Inflammatory macrophage (primary cell): Measurements from ENCODE around the gene COL9A3.

Source experiments
- DNase-seq, 2 donors: peaks; one replicate each; pipeline ENCODE4 v3.0.0-alpha.2; 2020 to 2022

COL9A3 gene

DNA sequence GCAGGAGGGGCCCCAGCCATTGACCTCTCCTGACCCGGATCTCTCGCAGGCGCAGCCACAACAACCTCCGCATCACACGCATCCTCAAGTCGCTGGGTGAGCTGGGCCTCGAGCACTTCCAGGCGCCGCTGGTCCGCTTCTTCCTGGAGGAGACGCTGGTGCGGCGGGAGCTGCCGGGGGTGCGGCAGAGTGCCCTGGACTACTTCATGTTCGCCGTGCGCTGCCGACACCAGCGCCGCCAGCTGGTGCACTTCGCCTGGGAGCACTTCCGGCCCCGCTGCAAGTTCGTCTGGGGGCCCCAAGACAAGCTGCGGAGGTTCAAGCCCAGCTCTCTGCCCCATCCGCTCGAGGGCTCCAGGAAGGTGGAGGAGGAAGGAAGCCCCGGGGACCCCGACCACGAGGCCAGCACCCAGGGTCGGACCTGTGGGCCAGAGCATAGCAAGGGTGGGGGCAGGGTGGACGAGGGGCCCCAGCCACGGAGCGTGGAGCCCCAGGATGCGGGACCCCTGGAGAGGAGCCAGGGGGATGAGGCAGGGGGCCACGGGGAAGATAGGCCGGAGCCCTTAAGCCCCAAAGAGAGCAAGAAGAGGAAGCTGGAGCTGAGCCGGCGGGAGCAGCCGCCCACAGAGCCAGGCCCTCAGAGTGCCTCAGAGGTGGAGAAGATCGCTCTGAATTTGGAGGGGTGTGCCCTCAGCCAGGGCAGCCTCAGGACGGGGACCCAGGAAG, 4.5 kb upstream of the COL9A3 start:
- peak; percentile 46 to 62 for DNase-seq

GRCh38 chr20:62812907-62813200, 4.0 kb upstream of the COL9A3 start:
- no peak for DNase-seq

DNA sequence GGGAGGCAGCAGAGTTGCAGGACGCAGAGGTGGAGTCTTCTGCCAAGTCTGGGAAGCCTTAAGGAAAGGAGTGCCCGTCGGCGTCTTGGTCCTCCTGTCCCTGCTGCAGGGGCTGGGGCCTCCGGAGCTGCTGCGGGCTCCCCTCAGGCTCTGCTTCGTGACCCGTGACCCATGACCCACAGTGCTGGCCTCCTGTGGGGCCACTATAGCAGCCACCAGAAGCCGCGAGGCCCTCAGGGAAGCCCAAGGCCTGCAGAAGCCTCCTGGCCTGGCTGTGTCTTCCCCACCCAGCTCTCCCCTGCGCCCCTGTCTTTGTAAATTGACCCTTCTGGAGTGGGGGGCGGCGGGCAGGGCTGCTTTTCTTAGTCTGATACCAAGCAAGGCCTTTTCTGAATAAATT, 3.3 kb upstream of the COL9A3 start:
- no peak for DNase-seq

- no peak for DNase-seq
Observed at GRCh38 chr20:62814060-62814708, 2.7 kb upstream of the COL9A3 start.

- DNase-seq, result no peak
Observed at GRCh38 chr20:62814709-62815065, 2.2 kb upstream of the COL9A3 start.

DNA sequence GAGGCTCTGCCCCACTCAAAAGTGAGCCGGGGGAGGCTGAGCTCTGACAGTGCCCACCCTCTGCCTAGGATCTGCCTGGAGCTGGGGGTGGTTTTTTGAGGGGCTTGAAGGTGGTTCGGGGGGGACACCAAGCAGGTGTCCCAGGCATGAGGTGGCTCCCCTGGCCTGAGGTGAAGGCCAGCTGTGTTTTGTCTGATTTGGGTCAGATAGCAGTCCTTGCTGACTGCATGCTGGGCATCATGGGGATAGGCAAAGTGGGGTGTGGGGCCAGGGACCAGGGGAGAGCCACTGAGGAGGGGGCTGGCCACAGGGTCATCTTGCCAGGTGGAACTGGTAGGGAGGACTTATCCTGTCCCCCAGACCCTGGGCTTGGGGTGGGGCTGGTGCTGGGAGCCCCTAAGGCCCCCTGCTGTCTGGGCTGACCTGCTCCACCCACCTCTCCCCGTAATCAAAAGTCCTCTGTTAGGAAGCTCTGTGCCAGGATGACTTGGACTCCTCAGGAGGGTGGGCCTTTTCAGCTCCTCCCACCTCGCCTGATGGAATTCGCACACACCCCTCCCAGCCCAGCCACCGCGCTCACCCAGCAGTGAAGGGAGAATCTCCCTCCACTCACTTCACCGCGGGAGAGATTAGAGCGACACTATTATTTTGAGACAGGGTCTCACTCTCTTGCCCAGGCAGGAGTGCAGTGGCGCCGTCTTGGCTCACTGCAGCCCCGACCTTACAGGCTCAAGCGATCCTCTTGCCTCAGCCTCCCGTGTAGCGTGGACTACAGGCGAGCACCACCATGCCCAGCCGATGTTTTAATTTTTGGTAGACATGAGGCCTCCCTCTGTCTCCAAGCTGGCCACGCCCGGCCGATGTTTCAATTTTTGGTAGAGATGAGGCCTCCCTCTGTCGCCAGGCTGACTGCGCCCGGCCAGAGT, 1.5 kb upstream of the COL9A3 start:
- DNase-seq, result no peak

GRCh38 chr20:62816031-62816883, 593 bp upstream of the COL9A3 start:
- DNase-seq, result peak in 1 of 2 donors; percentile 30

GRCh38 chr20:62817975-62818591, 1.2 kb downstream of the COL9A3 start:
- no peak for DNase-seq

DNA sequence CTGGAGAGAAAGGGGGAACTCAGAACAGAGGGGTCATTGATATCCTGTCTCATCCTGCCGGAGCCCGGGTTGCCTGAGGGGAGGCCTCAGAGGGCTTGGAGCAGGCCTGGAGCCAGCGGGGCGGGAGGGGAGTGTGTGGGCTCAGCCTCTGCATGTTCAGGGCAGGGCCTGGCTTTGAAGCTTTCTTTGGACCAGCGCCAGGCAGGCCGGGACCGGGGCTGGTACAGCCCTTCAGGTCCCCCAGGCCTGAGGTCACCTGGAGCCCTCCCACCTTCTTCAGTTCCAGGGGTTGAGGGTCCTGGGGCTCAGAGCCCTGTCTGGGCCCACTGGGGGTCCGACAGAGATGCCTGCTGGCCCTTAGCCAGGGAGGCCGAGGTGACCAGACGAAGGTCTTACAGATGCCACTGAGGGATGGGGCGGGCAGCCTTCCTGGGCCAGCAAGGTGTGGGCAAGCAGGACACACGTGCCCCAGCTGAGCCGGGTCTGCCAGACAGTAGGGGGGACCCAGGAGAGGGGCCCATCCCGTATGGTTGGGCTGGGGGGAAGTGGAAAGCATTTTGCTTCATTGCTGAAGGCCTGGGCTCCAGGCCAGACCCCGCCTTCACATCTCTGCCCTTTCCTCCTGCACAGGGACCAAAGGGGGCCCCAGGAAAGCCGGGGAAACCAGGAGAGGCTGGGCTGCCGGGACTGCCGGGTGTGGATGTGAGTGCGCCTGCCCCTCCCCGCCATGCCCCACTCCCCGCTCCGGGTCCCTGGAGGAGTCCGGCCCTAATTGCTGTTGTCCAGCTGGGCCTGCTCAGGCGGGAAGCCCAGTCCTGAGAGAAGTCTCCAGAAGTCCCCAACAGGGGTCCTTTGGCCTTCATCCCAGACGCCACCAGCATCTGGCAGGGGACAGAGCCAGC, 2.0 kb downstream of the COL9A3 start:
- no peak for DNase-seq

DNA sequence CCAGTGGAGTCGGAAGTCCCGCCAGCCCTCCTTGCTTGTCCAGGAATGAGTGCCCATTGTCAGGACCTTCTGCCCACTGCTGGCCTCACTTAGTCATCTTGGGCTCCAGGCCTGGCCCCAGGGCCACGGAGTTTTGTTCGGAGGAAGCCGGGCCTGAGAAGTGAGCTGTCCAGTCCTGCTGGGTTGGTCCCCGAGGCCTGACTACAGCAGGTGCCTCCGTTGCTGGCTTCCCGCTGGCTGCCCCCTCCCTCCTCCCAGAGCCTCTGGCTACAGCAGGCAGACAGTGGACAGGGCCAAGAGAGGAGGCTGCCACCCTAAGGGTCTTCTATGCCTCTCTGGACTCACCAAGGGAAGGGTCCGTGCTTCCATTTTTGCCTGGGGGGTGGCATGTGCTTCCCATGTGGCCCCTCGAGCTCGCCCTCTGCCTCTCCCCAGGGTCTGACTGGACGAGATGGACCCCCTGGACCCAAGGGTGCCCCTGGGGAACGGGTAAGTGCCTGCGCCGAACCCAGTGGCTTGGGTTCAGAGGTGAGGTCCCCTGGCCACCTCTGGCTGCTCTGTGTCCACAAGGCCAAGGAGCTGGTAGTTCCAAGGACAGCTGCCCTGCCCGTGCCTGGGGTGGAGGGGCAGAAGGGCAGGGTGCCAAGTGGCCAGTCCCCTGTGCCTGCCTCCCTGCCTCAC, 2.8 kb downstream of the COL9A3 start:
- no peak for DNase-seq

DNA sequence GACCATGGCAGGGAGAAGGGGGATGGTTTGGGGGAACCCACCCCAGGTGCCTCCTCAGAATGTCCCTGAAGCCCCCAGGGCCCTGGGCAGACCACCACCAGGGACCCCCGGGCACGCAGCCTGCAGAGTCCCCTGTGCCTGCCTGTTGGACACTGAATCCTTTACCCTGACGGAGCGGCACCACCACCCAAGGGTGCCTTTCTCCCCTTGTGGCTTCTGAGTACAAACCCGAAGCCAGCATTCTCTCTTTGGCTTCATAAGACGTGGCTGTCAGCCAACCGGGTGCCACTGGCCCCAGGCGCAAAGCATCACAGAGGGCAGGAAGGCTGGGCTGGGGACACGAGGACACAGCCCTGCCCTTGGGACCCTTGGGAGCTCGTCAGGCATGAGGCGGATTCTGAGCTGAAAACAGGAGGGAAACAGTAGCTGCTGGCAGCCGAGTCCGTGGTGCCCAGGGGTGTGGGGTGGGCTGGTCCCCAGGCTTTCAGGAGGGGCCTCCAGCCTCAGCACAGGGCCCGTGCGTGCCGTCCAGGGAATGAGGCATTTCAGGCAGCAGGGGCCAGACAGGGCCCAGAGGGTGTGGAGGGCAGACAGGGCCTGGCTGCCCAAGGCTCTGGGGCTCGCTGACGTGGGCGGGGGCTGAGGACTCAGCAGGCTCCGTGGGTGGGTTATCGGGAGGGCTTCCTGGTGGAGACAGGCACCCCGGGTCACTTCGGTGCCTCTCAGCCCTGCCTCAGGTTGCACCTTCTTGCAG, 3.5 kb downstream of the COL9A3 start:
- DNase-seq, result no peak

GRCh38 chr20:62820962-62821725, 4.3 kb downstream of the COL9A3 start:
- DNase-seq, result no peak

DNA sequence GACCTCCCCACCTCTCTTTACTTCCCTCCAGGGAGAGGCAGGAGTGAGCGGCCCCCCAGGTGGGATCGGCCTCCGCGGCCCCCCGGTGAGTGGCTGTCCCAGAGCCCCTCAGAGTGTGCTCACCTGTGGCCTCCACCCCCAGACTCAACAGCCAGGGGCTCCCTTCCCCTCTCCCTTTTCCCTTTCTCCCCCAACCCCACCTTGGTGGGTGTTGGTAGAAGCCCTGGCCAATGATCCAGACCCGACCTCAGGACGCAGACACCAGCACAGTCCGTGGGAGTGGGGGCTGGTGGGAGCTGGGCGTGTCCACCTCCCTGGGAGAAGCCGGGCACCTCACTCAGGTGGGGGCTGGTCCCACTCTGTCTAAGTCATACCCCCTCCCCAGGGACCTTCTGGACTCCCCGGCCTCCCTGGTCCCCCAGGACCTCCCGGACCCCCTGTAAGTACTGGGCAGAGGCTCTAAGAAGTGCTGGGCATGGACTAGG, 4.9 kb downstream of the COL9A3 start:
- DNase-seq, result no peak

GRCh38 chr20:62822239-62822787, 5.5 kb downstream of the COL9A3 start:
- DNase-seq, result no peak

GRCh38 chr20:62822788-62823651, 6.2 kb downstream of the COL9A3 start:
- DNase-seq, result peak; percentile 55 to 56

- DNase-seq, result no peak
Observed at GRCh38 chr20:62823688-62824475, 7.0 kb downstream of the COL9A3 start.
